ENCODE data around the gene VSX1.

Gene VSX1

GRCh38 chr20:25046736-25047666 lies 34.9 kb downstream of the VSX1 start:
- TF ChIP-seq FOXP2 (optimal IDR thresholded peaks at IDR 0.05; ENCODE audit: borderline replicate concordance, extremely low read depth, extremely low read length, insufficient read depth): no peak
- no peak for TF ChIP-seq POLR2AphosphoS5 (IDR thresholded peaks at IDR 0.05; ENCODE audit: low read depth, low read length)
- no peak for TF ChIP-seq SIN3A (IDR thresholded peaks at IDR 0.05; ENCODE audit: borderline replicate concordance, insufficient read depth, low read length)
- no peak for TF ChIP-seq TAF1 (IDR thresholded peaks at IDR 0.05; ENCODE audit: borderline replicate concordance, insufficient read depth, low read length)
- no peak for TF ChIP-seq REST (IDR thresholded peaks at IDR 0.05; ENCODE audit: insufficient read depth in 1 of 2, low read depth in 2 of 2, low read length in 2 of 2)

GRCh38 chr20:25046181-25046641 lies 35.7 kb downstream of the VSX1 start:
- TF ChIP-seq REST (IDR thresholded peaks at IDR 0.05; ENCODE audit: insufficient read depth in 1 of 2, low read depth in 2 of 2, low read length in 2 of 2) (no peak), POLR2AphosphoS5 (IDR thresholded peaks at IDR 0.05; ENCODE audit: low read depth, low read length) (no peak), FOXP2 (optimal IDR thresholded peaks at IDR 0.05; ENCODE audit: borderline replicate concordance, extremely low read depth, extremely low read length, insufficient read depth) (no peak), SIN3A (IDR thresholded peaks at IDR 0.05; ENCODE audit: borderline replicate concordance, insufficient read depth, low read length) (no peak), TAF1 (IDR thresholded peaks at IDR 0.05; ENCODE audit: borderline replicate concordance, insufficient read depth, low read length) (no peak)

- no peak for TF ChIP-seq TAF1 (IDR thresholded peaks at IDR 0.05; ENCODE audit: borderline replicate concordance, insufficient read depth, low read length)
- TF ChIP-seq FOXP2 (optimal IDR thresholded peaks at IDR 0.05; ENCODE audit: borderline replicate concordance, extremely low read depth, extremely low read length, insufficient read depth): no peak
- TF ChIP-seq SIN3A (IDR thresholded peaks at IDR 0.05; ENCODE audit: borderline replicate concordance, insufficient read depth, low read length): no peak
- no peak for TF ChIP-seq REST (IDR thresholded peaks at IDR 0.05; ENCODE audit: insufficient read depth in 1 of 2, low read depth in 2 of 2, low read length in 2 of 2)
- TF ChIP-seq POLR2AphosphoS5 (IDR thresholded peaks at IDR 0.05; ENCODE audit: low read depth, low read length): no peak
Measured at GRCh38 chr20:25045343-25045712, 36.6 kb downstream of the VSX1 start.

GRCh38 chr20:25044660-25045342 lies 37.1 kb downstream of the VSX1 start:
- TF ChIP-seq FOXP2 (optimal IDR thresholded peaks at IDR 0.05; ENCODE audit: borderline replicate concordance, extremely low read depth, extremely low read length, insufficient read depth): no peak
- TF ChIP-seq POLR2AphosphoS5 (IDR thresholded peaks at IDR 0.05; ENCODE audit: low read depth, low read length): no peak
- no peak for TF ChIP-seq SIN3A (IDR thresholded peaks at IDR 0.05; ENCODE audit: borderline replicate concordance, insufficient read depth, low read length)
- TF ChIP-seq TAF1 (IDR thresholded peaks at IDR 0.05; ENCODE audit: borderline replicate concordance, insufficient read depth, low read length): no peak
- TF ChIP-seq REST (IDR thresholded peaks at IDR 0.05; ENCODE audit: insufficient read depth in 1 of 2, low read depth in 2 of 2, low read length in 2 of 2): no peak

Data from PFSK-1 (cell line).